ENCODE measurements around the gene CHCHD4. TPM values are rescaled to one million over a fixed set of nuclear protein-coding genes. Genes with fewer than 3 reads are reported as not detected.
"Not testable (repeated sequence)": the region's sequence is repeated elsewhere in the genome, so short reads cannot be mapped to it uniquely, and the experiment has no call there.

The CHCHD4 gene
- total RNA-seq, 1 experiment from 2014 or later: 43.3 TPM

DNA sequence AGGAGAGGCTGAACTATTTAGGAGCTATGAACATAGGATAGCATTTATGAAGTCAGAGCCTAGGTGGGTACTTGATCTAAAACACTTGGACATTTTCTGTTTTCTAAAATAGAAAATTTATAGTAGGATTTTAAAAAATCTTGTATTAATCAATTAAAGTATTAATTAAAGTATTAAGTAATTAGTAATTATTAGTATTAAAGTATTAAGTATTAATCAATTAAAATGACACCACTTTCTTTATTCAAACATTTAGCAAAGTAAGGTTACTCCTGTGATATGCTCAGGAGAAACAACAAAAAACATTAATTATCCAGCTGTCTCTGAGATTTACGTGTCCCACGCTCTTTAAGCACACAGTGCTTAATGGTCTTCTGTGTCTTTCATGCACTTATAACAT lies 32.2 kb downstream of the CHCHD4 start:
- H3K4me3 ChIP-seq (ENCODE audit: low read length): no peak overlapping the region
- no TSS peak for BruUV-seq (replicated peaks)
- H3K9me2 ChIP-seq (replicated peaks; ENCODE audit: low read length): no peaks in the 10 kb centered on the region
- ChIA-PET POLR2A (ENCODE audit: unreplicated experiment) (no interaction called here), CTCF (no interaction called here)
- no peak overlapping the region for H3K4me2 ChIP-seq (ENCODE audit: low read length)
- no peaks in the 10 kb centered on the region for H4K20me1 ChIP-seq (ENCODE audit: low read length)
- DNase-seq (no peak), ATAC-seq (no peak)
- no peaks in the 10 kb centered on the region for H3K36me3 ChIP-seq (ENCODE audit: low read depth, low read length)
- H2AFZ ChIP-seq (ENCODE audit: low read length): no peak overlapping the region
- H3K79me2 ChIP-seq (ENCODE audit: low read length): no peaks in the 10 kb centered on the region
- no peaks in the 10 kb centered on the region for H3K4me1 ChIP-seq (ENCODE audit: insufficient read depth, low read length)
- H3K9me3 ChIP-seq (ENCODE audit: low read length): no peaks in the 10 kb centered on the region
- H3K27ac ChIP-seq (ENCODE audit: low read length): no peak overlapping the region
- H3K9ac ChIP-seq (ENCODE audit: low read length): no peak overlapping the region
- intact Hi-C loops (cut with micrococcal nuclease): no loop called here
- peaks cover 8% of the 10 kb centered on the region; the same call in 1 of the 2 replicates for H3K27me3 ChIP-seq (ENCODE audit: low read length)
- TF ChIP-seq EZH2phosphoT487 (IDR thresholded peaks at IDR 0.05; ENCODE audit: borderline replicate concordance, low read length): no peak
- TF ChIP-seq, protein P1, sequence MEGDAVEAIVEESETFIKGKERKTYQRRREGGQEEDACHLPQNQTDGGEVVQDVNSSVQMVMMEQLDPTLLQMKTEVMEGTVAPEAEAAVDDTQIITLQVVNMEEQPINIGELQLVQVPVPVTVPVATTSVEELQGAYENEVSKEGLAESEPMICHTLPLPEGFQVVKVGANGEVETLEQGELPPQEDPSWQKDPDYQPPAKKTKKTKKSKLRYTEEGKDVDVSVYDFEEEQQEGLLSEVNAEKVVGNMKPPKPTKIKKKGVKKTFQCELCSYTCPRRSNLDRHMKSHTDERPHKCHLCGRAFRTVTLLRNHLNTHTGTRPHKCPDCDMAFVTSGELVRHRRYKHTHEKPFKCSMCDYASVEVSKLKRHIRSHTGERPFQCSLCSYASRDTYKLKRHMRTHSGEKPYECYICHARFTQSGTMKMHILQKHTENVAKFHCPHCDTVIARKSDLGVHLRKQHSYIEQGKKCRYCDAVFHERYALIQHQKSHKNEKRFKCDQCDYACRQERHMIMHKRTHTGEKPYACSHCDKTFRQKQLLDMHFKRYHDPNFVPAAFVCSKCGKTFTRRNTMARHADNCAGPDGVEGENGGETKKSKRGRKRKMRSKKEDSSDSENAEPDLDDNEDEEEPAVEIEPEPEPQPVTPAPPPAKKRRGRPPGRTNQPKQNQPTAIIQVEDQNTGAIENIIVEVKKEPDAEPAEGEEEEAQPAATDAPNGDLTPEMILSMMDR (conservative IDR thresholded peaks at IDR 0.05; ENCODE audit: low read depth, low read length): no peak
- TF ChIP-seq EZH2 (IDR thresholded peaks at IDR 0.05; ENCODE audit: low read length, unreplicated experiment): no peak
- H3F3A ChIP-seq (ENCODE audit: low read length, unreplicated experiment): no peaks in the 10 kb centered on the region

DNA sequence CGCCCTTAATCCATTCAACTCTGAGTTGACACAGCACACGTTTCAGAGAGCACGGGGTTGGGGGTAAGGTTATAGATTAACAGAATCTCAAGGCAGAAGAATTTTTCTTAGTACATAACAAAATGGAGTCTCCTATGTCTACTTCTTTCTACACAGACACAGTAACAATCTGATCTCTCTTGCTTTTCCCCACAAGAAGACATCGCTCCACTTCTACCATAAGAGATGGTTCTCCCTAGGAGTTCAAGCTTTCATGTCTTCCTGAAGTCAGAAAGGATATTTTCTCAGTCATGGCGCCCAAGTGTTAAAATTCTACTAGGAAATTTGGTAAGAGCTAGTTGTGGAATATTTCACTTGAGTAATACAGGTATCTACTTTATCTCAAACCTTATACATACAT lies 32.7 kb downstream of the CHCHD4 start:
- ATAC-seq; H3K36me3 ChIP-seq (ENCODE audit: low read depth, low read length); H3K4me2 ChIP-seq (ENCODE audit: low read length); H4K20me1 ChIP-seq (ENCODE audit: low read length); DNase-seq; H3K9me2 ChIP-seq (replicated peaks; ENCODE audit: low read length); H3F3A ChIP-seq (ENCODE audit: low read length, unreplicated experiment); CTCF ChIA-PET; H3K9me3 ChIP-seq (ENCODE audit: low read length); H3K27ac ChIP-seq (ENCODE audit: low read length); H3K9ac ChIP-seq (ENCODE audit: low read length); H3K27me3 ChIP-seq (ENCODE audit: low read length); intact Hi-C loops (cut with micrococcal nuclease); H3K4me1 ChIP-seq (ENCODE audit: insufficient read depth, low read length); BruUV-seq (replicated peaks); H2AFZ ChIP-seq (ENCODE audit: low read length); H3K79me2 ChIP-seq (ENCODE audit: low read length); H3K4me3 ChIP-seq (ENCODE audit: low read length); POLR2A ChIA-PET (ENCODE audit: unreplicated experiment): not testable (repeated sequence)

DNA sequence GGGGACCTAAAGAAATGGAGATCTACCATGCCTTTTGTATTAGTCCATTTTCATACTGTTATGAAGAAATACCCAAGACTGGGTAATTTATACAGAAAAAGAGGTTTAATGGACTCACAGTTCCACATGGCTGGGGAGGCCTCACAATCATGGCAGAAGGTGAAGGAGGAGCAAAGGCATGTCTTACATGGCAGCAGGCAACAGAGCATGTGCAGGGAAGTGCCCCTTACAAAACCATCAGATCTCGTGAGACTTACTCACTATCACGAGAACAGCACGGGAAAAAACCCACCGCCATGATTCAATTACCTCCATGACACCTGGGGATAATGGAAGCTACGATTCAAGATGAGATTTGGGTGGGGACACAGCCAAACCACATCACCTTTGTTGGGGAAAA lies 37.2 kb downstream of the CHCHD4 start:
- not testable (repeated sequence) for H4K20me1 ChIP-seq (ENCODE audit: low read length)

DNA sequence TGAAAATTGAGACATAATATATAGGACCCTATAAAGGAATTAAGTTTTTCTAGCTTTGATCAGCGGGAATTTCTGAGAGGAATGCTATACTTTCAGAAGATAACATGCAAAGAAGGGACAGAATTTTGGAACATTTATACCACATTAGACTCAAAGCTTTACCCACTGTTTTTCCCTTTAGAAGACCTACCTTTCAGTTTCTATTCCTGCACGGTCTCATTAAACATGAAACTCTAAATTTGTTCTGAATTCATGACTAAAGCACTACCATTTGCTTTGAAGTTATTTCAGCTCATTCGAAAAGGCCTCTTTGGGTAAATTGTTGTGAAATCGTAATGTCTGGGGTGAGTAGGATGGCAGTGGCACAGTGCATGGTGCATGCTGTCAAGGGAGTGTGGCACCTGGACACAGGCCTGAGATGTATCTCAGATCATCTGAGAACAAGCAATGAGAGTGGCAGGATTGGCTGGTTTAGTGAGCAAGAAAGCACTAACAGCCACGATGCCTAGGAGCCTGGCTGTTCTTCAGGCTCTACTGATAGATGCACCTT lies 42.5 kb downstream of the CHCHD4 start:
- Histone ChIP-seq H3K9ac (ENCODE audit: low read length) (no peak overlapping the region), H3K79me2 (ENCODE audit: low read length) (no peaks in the 10 kb centered on the region), H3K36me3 (ENCODE audit: low read depth, low read length) (no peaks in the 10 kb centered on the region), H3K27me3 (ENCODE audit: low read length) (peaks cover 14% of the 10 kb centered on the region), H3K27ac (ENCODE audit: low read length) (no peak overlapping the region), H3F3A (ENCODE audit: low read length, unreplicated experiment) (no peaks in the 10 kb centered on the region), H3K4me2 (ENCODE audit: low read length) (no peak overlapping the region), H4K20me1 (ENCODE audit: low read length) (no peaks in the 10 kb centered on the region), H3K9me3 (ENCODE audit: low read length) (peaks cover 15% of the 10 kb centered on the region; the same call in 1 of the 2 replicates), H3K4me1 (ENCODE audit: insufficient read depth, low read length) (no peaks in the 10 kb centered on the region), H3K9me2 (replicated peaks; ENCODE audit: low read length) (no peaks in the 10 kb centered on the region), H2AFZ (ENCODE audit: low read length) (no peak overlapping the region), H3K4me3 (ENCODE audit: low read length) (no peak overlapping the region)
- TF ChIP-seq, protein P1 (conservative IDR thresholded peaks at IDR 0.05; ENCODE audit: low read depth, low read length): no peak
- TF ChIP-seq EZH2phosphoT487 (IDR thresholded peaks at IDR 0.05; ENCODE audit: borderline replicate concordance, low read length): no peak
- no peak for TF ChIP-seq EZH2 (IDR thresholded peaks at IDR 0.05; ENCODE audit: low read length, unreplicated experiment)
- ChIA-PET CTCF (no interaction called here), POLR2A (ENCODE audit: unreplicated experiment) (no interaction called here)
- BruUV-seq (replicated peaks): no TSS peak
- intact Hi-C loops (cut with micrococcal nuclease): no loop called here
- ATAC-seq (no peak), DNase-seq (no peak)

More for the DNA sequence above, 37.2 kb downstream of the CHCHD4 start:
- H3K36me3 ChIP-seq (ENCODE audit: low read depth, low read length); H3K9ac ChIP-seq (ENCODE audit: low read length); H3F3A ChIP-seq (ENCODE audit: low read length, unreplicated experiment); H3K27me3 ChIP-seq (ENCODE audit: low read length); H2AFZ ChIP-seq (ENCODE audit: low read length); H3K4me1 ChIP-seq (ENCODE audit: insufficient read depth, low read length); intact Hi-C loops (cut with micrococcal nuclease); H3K9me3 ChIP-seq (ENCODE audit: low read length); DNase-seq; H3K9me2 ChIP-seq (replicated peaks; ENCODE audit: low read length); H3K4me2 ChIP-seq (ENCODE audit: low read length); ATAC-seq; H3K4me3 ChIP-seq (ENCODE audit: low read length); H3K79me2 ChIP-seq (ENCODE audit: low read length); POLR2A ChIA-PET (ENCODE audit: unreplicated experiment); BruUV-seq (replicated peaks); CTCF ChIA-PET; H3K27ac ChIP-seq (ENCODE audit: low read length): not testable (repeated sequence)

Data from PC-3 (cell line).